IMR-90 (cell line): ENCODE results near the gene MAZ. TPM values are rescaled to one million over a fixed set of nuclear protein-coding genes. Genes with fewer than 3 reads are reported as not detected.
"Not testable (repeated sequence)": the region's sequence is repeated elsewhere in the genome, so short reads cannot be mapped to it uniquely, and the experiment has no call there.

Experiments
- ATAC-seq: fragments of 200-7000 bp; cut with Tn5 transposase; 2 replicates; pipeline ENCODE4 v1.9.1; 2020; ENCODE audit warnings: low read depth, mild to moderate bottlenecking, moderate library complexity
- BruUV-seq: library from RNA; stranded (reverse); fragments of 400-500 nt; replicated peaks from 2 replicates; lab custom pipeline; 2021; lab: Mats Ljungman, UMichigan
- CTCF ChIA-PET: fragments of 300-600 bp; formaldehyde crosslinking; extraction: SDS; loops from one replicate; lab custom pipeline; 2021; ENCODE audit warnings: antibody characterized with exemption; lab: Yijun Ruan, JAX
- POLR2A ChIA-PET: fragments of 300-600 bp; sonication (Branson Sonifier 250); formaldehyde crosslinking; loops from one replicate; lab custom pipeline; 2022; ENCODE audit warnings: antibody characterized with exemption; ENCODE audit not compliant: unreplicated experiment; lab: Charles Lee
- DNase-seq: peaks from one replicate; pipeline ENCODE4 v3.0.0; 2013
- H2AFZ ChIP-seq: replicated peaks from 2 replicates; pipeline ENCODE3; 2013; ENCODE audit warnings: low read length, mild to moderate bottlenecking; ENCODE audit not compliant: poor library complexity
- H2AK5ac ChIP-seq: 2 replicates; pipeline ENCODE4 v1.6.1; 2013; ENCODE audit warnings: low read depth, low read length, inconsistent platforms
- H2AK9ac ChIP-seq: replicated peaks from 2 replicates; pipeline ENCODE3; 2013; ENCODE audit warnings: mild to moderate bottlenecking, low read depth, low read length, moderate library complexity; ENCODE audit not compliant: poor library complexity
- H2BK120ac ChIP-seq: 2 replicates; pipeline ENCODE4 v1.6.1; 2013; ENCODE audit warnings: low read depth, low read length, inconsistent platforms
- H2BK15ac ChIP-seq: 3 replicates; pipeline ENCODE4 v1.6.1; 2013; ENCODE audit warnings: low read depth, low read length, inconsistent platforms
- H2BK20ac ChIP-seq: 2 replicates; pipeline ENCODE4 v1.6.1; 2013; ENCODE audit warnings: low read depth, mild to moderate bottlenecking, inconsistent platforms, low read length, moderate library complexity
- H2BK5ac ChIP-seq: 2 replicates; pipeline ENCODE4 v1.6.1; 2013; ENCODE audit warnings: mild to moderate bottlenecking, low read depth, low read length, inconsistent platforms; ENCODE audit not compliant: poor library complexity, severe bottlenecking
- H3K14ac ChIP-seq: replicated peaks from 2 replicates; pipeline ENCODE4 v1.6.1; 2013; ENCODE audit warnings: low read depth, low read length, inconsistent platforms
- H3K18ac ChIP-seq: 2 replicates; pipeline ENCODE4 v1.6.1; 2013; ENCODE audit warnings: low read depth, low read length, control low read depth
- H3K23ac ChIP-seq: 2 replicates; pipeline ENCODE4 v1.6.1; 2013; ENCODE audit warnings: low read depth, low read length, inconsistent platforms
- H3K27ac ChIP-seq: 2 replicates; pipeline ENCODE4 v1.5.1; 2013; ENCODE audit warnings: mild to moderate bottlenecking, control low read depth, low read length; ENCODE audit not compliant: insufficient read depth
- H3K27me3 ChIP-seq: 2 replicates; pipeline ENCODE4 v1.6.1; 2013; ENCODE audit warnings: low read length; ENCODE audit not compliant: control insufficient read depth, insufficient read depth
- H3K36me3 ChIP-seq: 2 replicates; pipeline ENCODE4 v1.6.1; 2013; ENCODE audit warnings: low read length, mixed read lengths; ENCODE audit not compliant: control insufficient read depth, insufficient read depth
- H3K4ac ChIP-seq: 2 replicates; pipeline ENCODE4 v1.6.1; 2013; ENCODE audit warnings: low read depth, low read length, inconsistent platforms
- H3K4me1 ChIP-seq: 2 replicates; pipeline ENCODE4 v1.6.1; 2013; ENCODE audit warnings: low read length, mixed read lengths; ENCODE audit not compliant: control insufficient read depth, insufficient read depth
- H3K4me2 ChIP-seq: 2 replicates; pipeline ENCODE4 v1.6.1; 2013; ENCODE audit warnings: low read depth, mild to moderate bottlenecking, control low read depth, low read length, moderate library complexity
- H3K4me3 ChIP-seq: 2 replicates; pipeline ENCODE4 v1.5.1; 2013; ENCODE audit warnings: low read depth, mild to moderate bottlenecking, control low read depth, low read length, moderate library complexity; ENCODE audit not compliant: insufficient read depth
- H3K56ac ChIP-seq: 2 replicates; pipeline ENCODE4 v1.6.1; 2013; ENCODE audit warnings: low read length, inconsistent platforms; ENCODE audit not compliant: insufficient read depth; ENCODE audit errors: extremely low read depth
- H3K79me1 ChIP-seq, 2 experiments: 2 replicates each; pipeline ENCODE4 v1.6.1; 2013; ENCODE audit warnings: low read length in 2 of 2, inconsistent platforms in 1 of 2, low read depth in 1 of 2
- H3K9ac ChIP-seq: 2 replicates; pipeline ENCODE4 v1.6.1; 2013; ENCODE audit warnings: low read depth, low read length, control low read depth
- H3K9me1 ChIP-seq: 2 replicates; pipeline ENCODE4 v1.6.1; 2013; ENCODE audit warnings: low read length, inconsistent platforms; ENCODE audit not compliant: insufficient read depth
- H3K9me3 ChIP-seq: 2 replicates; pipeline ENCODE4 v1.6.1; 2013; ENCODE audit warnings: low read length; ENCODE audit not compliant: control insufficient read depth, insufficient read depth
- H4K20me1 ChIP-seq: 2 replicates; pipeline ENCODE4 v1.6.1; 2013; ENCODE audit warnings: low read length, inconsistent platforms; ENCODE audit not compliant: insufficient read depth
- H4K5ac ChIP-seq: 2 replicates; pipeline ENCODE4 v1.6.1; 2013; ENCODE audit warnings: mild to moderate bottlenecking, low read depth, low read length, control low read depth
- H4K8ac ChIP-seq, 2 experiments: 2 replicates each; pipeline ENCODE4 v1.6.1; 2013; ENCODE audit warnings: low read depth in 2 of 2, low read length in 2 of 2, control low read depth in 1 of 2, inconsistent platforms in 1 of 2
- H4K91ac ChIP-seq: 2 replicates; pipeline ENCODE4 v1.6.1; 2013; ENCODE audit warnings: low read depth, low read length, inconsistent platforms; ENCODE audit not compliant: insufficient read depth
- WGBS, 2 experiments: methylation state at CpG; one replicate each; pipeline versions ENCODE4 v1.1.5 to v1.1.7; 2013; ENCODE audit warnings: missing lambda C conversion rate in 2 of 2; ENCODE audit not compliant: insufficient read length in 1 of 2; ENCODE audit errors: extremely low coverage in 2 of 2; 5-methylcytosine and 5-hydroxymethylcytosine counted together
- dilution Hi-C: fragments of 300-500 bp; cut with HindIII; formaldehyde crosslinking; loops from one replicate; pipeline ENCODE4 v1.14.3; 2018; ENCODE audit warnings: low sequenced_read_pairs; ENCODE audit not compliant: unreplicated experiment
- in situ Hi-C: fragments of 300-500 bp; cut with MboI; formaldehyde crosslinking; loops from 3 replicates; pipeline ENCODE4 v1.14.3; 2019; ENCODE audit warnings: low sequenced_read_pairs, inconsistent platforms, mixed read lengths
- intact Hi-C: fragments of 100-400 bp; cut with micrococcal nuclease; formaldehyde crosslinking; loops from 2 replicates; pipeline ENCODE4 v1.10.0; 2022
- polyA plus RNA-seq, 3 experiments: library from polyadenylated mRNA; depleted of rRNA; stranded (reverse); fragments of >200 nt; gene quantifications; 2 replicates each; pipeline ENCODE4 v1.2.3, GENCODE V29; 2012; ENCODE audit warnings: low replicate concordance in 1 of 3
- total RNA-seq: library from RNA; depleted of rRNA; stranded (reverse); fragments of >200 nt; gene quantifications from 2 replicates; pipeline ENCODE4 v1.2.3, GENCODE V29; 2012

MAZ gene
- total and polyA plus RNA-seq, 2 of the 4 experiments (the other 2 are of a cell fraction) = 113 to 138 TPM

DNA sequence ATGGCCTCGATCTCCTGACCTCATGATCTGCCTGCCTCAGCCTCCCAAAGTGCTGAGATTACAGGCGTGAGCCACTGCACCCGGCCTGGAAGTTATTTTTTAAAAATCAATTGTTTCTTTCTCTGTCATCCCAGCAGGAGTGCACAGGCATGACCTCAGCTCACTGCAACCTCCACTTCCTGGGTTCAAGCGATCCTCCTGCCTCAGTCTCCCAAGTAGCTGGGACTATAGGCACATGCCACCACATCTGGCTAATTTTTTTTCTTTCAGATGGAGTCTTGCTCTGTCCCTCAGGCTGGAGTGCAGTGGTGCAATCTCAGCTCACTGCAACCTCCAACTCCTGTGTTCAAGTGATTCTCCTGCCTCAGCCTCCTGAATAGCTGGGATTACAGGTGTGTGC lies 19.2 kb upstream of the MAZ start:
- in situ Hi-C loops, H4K91ac ChIP-seq, H3K56ac ChIP-seq, H2AFZ ChIP-seq, H3K4ac ChIP-seq, H3K27me3 ChIP-seq, H4K20me1 ChIP-seq, H3K4me2 ChIP-seq, H3K4me1 ChIP-seq, CTCF ChIA-PET, H3K36me3 ChIP-seq, H3K9me3 ChIP-seq, H3K18ac ChIP-seq, H3K14ac ChIP-seq, H2BK15ac ChIP-seq, H2BK5ac ChIP-seq, H3K23ac ChIP-seq, H3K27ac ChIP-seq, H2BK120ac ChIP-seq, H4K8ac ChIP-seq, H2BK20ac ChIP-seq, H2AK5ac ChIP-seq, POLR2A ChIA-PET, H3K9ac ChIP-seq, DNase-seq, H4K5ac ChIP-seq, ATAC-seq, H2AK9ac ChIP-seq, H3K9me1 ChIP-seq, BruUV-seq, dilution Hi-C loops, H3K4me3 ChIP-seq: not testable (repeated sequence)
- peaks cover 0 to 20% of the 10 kb centered on the region in 2 experiments; a peak in 2 of 4 replicates for H3K79me1 ChIP-seq
- intact Hi-C loops = loop anchor here (10.0 kb wide), 1 partner anchor 52 kb away; no protein-coding TSS in a partner anchor
- WGBS, 2 experiments = 82% methylated on average over 2 of the region's 4 CpGs; no CpG with 5 or more reads in 1 of the 2 experiments
